Central memory CD4-positive, alpha-beta T cell (primary cell): ENCODE data around the gene HPS1.
A peak's percentile ranks its signal among the peaks of the same experiment; 100 is the strongest.

Experiments
- DNase-seq: peaks from one replicate; pipeline ENCODE4 v3.0.0; 2022

HPS1 gene

DNA sequence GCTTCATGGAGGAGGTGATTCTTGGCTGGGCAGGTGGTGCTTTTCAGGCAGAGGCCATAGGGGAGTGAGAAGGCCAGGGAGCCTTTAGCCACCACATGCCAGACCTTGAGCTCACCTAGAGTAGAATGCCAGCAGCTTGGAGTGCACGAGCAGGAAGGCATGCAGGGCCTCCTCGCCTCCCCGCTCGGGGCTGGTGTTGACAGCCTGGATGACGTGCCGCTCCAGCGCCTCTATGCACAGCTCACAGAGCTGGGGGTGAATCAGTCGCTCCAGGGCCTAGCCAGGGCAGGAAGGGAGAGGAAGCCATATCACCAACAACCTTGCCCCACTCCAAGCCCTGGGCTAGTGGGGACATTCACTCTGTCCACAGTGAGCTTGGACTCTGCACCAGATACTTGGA lies 15.7 kb downstream of the HPS1 start:
- no peak for DNase-seq

DNA sequence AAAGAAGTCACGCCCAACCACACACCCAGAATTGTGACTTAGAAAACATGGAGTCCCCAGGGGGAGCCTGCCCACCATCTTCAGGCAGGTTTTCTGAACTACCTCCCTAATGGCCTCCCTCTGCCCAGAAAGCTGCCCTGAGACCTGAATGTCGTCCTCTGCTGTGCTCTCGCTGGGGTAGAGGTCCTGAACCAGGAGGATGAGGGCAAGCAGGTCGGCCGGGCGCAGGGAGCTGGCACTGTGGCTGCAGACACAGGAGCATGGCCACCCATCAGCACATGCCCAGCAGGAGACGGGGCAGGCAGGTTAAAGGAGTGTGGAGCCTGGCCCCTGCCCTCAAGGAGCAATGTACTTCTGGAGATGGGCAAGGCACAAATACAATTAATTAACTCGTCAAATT lies 16.3 kb downstream of the HPS1 start:
- no peak for DNase-seq

DNA sequence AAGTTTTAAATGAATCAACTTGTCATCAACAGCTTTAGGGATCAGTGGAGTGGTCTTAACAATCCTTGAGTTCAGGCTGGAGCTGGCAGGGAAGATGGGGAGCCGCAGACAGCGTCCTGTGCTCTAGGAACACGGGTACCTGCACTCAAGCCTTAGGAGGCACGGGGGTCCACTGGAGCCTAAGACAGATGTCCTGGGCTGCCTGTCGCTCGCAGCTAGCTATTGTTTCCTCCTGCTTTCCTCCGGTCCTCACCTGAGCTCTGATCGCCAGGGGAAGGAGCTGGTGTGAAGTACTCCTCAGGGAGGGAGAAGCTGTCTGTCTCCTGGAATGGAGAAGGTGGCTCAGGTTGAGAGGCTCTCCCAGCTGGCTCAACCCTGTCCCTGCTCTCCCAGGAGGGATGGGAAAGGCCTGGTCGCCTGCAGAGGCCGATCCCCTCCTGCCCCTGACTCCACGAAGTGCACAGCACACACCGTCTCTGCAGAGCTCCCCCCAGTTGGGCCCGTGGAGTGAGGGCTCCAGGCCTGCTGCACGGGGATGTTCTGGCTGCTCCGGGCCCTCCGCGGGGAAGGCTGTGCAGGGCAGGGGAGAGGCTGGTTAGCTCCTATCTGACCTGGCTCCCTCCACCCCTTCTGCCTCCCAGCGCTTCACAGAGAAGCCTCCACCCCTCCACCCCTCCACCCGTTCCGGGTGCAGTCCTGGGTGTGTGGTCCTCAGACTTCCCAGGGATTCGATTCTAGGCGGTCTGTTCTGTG lies 17.2 kb downstream of the HPS1 start:
- DNase-seq: no peak

DNA sequence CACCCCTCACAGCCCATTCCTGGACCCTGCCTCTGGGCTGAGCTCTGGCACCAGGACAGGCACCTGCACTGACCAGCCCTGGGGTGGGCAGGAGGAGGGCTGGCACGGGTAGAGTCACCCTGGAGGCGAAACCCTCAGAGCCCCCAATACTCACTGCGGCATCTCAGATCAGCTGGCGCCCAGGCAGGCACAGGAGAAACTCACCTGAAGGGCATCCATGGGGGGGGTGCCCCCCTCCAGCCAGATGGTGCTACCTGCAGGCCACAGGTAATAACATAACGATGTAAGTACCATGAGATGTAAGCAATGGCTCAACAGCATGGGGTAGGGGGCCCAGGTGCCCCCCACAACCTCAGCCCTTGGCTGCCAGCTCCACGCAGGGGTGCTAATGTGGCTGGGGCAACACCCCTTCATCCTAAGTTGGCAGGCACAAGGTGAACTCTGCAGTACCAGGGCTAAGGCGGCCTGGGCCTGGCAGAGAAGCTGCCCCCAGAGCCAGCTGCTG lies 19.7 kb downstream of the HPS1 start:
- no peak for DNase-seq

DNA sequence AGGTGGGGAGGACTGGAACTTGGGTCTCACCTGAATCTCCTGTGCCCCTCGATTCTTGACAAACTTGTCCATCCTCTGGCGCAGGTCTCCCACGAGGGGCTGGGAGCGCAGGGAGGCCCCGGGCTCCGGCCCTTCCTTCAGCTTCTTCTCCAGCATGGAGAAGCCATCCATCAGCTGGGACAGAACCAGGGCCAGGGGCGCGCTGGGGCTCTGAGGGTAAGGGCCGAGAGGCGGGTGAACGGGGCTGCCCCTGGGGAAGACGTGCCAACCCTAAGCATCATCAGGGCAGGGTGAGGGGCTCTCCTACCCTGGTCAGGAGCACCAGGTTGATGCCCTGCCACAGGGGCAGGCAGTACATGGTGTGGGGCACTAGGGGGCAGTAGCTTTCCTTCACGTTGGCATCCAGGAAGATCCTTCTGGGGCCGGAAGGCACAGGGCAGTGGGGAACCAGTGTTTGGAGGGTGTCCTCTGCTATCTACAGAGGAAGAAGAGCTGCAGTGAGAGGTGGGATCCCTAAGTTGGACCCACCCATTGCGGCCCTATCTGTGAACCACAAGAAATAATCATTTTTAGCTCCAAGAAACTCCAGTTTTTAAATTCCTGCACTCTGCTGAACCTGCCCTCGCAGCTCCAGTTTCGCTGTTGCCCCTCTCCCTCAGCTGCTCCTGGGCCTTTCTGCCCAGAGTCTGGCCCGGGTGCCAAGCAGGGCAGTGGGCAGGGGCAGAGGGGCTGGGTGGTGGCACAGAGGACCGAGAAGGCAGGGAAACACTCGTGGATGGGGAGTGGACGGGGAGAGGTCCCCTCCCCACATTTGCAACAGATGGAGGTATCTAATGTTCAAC lies 21.0 kb downstream of the HPS1 start:
- peak; percentile 28 for DNase-seq

DNA sequence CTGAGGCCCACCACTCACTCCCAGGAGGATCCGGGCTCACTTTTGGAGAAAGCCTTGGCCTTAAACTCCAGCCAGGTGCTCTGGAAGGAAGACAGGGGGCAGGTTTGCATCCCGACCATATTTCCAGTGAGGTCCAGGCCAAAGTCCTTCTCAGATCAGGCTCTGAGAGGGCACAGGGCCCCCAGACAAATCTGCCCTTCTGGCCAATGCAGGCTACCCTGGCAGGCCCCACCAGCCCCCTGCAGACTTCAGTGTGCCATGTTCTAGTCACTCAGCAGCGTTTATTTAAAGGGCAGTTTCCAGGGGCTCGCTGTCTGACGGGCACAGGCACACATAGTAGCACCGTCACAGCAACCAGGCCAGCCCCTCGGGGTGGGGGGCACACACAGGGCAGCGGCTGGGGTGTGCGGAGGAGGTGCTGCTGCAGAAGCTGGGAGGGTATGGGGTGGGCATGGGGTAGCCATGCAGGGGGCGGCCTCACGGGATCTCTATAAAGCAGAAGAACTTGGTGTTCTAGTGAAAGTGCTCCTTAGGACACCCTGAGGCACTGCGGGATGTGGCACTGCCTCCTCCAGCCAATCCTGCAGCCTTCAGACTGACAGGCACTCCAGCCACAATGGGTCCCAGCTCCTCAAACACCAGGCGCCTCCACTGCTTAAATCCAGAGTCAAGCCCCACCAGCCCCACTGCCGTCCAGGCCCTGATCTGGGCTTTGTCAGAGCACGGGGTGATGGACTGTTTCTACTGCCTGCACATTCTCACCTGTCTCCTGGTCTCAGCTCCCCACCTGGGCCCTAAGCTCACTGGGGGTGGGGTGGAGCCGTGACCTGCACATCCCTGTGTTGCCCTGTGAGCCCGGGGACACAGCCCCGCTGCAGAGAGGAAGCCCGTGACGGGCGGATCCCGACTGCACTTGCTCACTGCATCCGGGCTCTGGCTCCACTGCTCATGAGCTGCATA lies 22.2 kb downstream of the HPS1 start:
- DNase-seq: no peak

DNA sequence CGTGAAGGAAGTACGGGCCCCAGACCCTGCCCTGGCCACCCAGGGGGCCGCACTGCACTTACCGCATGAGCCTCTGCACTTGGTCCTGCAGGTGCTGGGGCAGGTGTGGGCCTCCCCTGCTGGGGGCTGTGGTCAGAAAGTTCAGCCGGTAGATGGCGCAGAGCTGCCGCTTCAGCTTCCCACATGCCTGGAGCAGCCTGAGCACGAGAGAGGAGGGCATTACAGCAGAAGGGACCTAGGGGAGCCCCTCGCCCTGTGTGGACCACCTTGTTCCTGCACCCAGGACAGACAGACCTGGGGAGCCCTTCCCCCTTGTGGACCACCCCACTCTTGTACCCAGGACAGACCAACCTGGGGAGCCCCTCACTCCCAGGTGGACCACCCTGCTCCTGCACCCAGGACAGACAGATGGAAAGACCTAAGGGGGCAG lies 23.0 kb downstream of the HPS1 start:
- no peak for DNase-seq

DNA sequence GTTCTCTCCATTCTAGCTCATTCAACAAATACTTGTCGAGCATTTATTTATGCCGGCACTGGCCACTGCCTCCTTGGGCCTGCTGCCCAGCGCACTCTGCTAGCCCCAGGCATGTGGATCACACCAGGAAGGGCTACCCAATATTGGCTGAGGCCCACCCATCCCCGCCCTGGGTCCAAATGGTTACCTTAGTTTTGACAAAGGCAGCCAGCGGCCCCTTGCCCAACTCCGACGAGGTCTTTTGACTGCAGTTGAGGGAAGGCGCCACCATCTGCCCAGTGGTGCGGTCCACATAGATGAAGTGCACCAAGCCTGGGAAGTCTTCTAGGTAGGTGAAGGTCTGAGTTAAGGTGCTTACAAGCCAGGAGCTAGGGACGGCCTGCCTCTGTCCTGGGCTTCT lies 24.6 kb downstream of the HPS1 start:
- DNase-seq: no peak

DNA sequence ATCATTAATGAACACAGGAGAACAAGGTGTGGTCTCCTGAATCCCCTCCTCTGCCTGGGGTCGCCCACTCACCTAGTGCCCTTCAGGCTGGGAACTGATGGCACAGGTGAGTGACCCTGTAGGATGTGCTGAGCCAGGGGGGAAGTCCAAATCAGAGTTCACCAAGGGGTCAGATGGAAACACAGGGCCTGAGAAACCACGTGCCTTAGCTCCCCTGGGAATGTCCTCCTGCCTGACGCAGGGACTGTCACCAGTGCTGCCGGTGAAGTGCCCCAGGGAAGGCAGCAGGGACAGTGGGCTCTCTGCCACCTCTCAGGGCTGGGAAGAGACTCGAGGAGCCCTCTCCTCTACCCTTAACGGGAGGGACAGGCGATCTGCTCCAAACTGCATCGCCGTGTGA lies 25.9 kb downstream of the HPS1 start:
- no peak for DNase-seq

DNA sequence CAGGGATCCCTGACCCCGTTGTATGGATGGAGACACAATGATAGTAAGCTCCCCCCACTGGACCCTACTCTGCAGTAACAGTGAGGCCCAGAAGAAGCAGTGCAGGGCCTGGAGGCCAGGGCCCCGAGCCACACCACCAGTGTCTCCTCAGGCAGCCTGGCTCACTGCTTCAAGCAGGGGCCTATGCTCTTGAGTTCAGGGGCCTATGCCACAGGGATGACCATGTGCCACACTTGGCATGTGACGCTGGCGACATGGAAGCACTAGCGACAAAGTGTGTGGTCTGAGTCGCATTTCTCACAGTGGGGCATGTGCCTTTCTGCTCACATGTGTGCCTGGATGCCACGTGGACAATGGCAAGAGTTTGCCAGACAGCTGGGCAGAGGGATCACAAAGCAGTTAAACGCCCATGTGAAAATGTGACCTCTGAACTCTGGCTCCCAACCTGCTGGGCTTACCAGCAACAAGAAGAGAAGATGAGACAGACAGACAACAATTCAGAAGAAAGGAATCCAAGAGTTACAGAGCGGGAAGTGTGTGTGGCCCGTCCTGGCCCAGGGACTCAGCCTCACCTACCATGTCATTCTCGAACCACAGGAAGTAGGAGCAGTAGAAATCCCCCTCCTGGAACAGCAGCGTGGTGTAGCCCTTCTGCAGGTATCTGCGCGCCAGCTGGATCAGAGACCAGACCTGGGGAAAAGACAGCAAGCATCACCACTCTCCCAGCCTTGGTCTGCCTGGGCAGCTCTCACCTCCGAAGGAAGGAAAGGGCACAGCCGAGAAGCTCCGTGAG lies 27.1 kb downstream of the HPS1 start:
- DNase-seq: no peak

DNA sequence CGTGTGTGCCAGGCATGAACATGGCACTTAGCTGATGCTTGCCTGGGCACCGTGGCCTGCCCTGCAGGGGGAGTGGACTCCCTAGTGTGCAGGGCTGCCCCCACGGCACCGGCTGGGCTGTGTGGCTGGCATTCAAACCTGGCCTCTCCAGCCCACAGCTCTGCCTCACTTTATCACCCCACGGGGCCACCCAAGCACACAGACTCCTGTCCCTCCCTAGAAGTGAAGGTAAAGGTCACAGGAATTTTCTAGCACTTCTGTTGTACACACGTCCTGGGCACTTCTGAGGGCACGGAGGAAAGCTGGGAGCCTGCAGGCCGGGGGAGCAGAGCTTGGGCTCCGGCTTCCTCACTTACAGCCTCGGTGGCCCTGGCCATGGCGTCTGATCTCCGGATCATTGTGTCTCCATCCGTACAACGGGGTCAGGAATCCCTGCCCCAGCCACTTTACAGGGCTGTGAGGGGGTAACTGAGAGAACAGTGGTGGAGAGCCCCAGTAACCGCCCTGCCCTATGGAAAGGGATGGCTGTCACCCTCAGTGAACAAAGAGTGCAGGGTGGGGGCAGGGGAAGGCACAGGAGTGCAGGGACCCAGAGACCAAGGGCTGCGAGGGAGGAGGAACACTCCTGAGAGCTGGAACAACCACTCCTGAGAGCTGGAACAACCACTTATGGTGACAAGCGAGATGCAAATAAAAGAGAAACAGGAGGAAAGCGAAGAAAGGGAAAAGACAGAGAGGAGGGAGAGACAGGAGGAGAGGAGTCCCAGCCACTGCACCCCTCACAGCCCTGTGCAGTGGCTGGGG lies 27.9 kb downstream of the HPS1 start:
- no peak for DNase-seq

DNA sequence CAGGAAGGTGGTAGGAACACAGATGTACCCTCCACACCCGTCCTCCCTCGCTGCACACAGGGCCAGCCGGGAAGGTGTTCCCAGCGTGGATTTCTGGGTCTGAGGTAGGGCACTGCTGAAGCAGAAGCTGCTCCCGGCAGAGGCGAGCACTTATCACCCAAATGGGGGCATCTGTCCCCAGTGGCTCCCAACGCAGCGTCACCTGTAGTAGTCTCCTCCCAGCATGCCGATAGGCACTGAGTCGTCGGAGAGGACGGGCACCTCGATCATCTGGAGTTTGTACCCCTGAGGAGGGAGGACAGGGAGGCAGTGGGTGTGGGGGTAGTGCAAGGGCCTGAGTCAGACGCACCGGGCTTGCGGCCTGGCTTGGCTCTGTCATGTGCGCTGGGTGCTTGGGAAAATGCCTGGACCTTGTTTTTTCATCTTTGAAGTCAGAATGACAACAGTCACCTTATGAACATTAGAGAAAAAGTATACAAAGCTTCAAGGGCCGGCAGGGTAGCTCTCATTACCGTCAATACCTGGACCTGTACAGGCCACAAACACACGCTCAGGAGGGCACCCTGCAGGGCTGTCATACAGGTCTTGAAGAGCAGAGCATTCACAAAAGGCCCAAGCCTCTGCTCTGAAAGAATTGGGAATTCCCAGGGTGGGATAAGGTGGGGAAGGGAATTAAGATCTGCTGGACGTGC lies 28.6 kb downstream of the HPS1 start:
- DNase-seq: no peak

DNA sequence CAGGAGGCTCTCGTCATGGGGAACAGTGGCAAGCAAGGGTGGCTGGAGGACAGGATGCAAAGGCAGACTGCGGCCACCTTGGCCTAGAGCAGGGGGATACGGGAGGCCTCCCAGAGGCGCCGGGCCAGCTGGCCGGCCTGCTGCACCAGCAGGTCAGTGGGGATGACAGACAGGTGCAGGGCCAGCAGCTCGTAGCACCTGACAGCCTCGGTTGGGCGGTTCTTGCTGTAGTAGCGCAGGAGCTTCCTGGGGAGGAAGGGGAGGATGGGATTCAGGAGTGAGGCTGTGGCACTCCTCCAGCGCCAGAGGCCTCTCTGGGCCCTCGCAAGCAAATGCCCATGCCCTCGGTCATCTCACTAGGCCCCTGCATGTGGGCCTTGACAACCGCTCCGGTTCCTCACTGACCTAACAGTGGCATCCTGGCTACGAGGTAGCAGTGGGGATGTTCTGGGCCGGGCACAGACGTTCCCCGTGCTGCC lies 29.2 kb downstream of the HPS1 start:
- DNase-seq: no peak

DNA sequence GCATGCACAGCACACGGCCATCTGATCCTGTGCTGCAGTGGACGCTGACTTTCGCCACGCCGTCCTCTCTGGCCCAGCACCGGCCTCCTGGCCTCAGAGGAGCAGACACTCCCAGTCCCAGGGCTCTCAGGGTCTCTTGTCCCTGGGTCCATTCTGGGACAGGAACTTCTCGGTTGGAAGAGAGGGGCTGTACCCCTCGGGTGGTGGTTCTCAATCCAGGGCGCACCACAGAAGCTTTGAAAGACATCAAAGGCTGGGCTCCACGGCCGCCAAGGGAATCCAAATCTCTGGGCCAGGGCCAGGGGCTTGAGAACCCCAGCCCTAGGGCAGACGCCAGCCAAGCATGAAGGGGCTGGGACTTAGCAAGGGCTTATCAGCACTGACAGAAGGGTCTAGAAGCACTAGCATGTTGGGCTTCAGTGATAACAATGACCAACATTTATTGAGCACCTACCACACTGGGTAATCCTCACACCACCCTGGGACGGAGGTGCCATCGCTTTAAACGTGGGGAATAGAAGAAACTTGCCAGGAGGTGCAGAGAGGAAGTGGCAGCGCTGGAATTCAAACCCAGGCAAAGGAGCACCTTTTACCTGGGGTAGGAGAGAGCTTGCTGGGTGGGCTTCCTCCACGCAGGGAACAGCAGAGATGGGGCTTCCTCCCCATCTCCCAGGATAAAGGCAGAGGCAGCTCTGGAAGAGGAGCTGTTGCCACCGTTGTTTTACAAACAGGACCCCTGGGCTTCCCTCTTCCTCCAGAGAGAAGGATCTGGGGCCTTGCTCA lies 29.9 kb downstream of the HPS1 start:
- DNase-seq: no peak

DNA sequence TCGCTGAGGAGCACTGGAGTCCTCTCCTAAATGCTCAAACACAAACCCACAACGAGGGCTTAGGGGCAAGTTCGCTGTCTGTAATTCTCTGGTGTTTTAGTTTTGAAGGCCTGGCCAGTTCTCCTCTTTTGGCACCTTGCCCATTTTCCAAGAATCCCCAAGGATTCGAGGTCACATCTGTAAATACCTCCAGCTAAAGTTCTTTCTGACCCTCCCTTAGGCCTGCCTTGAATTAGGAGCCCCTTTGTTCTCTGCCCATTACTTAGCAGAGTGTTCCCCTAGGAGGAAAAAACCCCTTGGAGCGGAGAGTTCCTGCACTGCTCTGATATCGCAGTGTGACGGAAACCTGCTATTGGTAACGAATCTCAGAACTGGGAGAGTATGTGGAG lies 31.0 kb downstream of the HPS1 start:
- DNase-seq: no peak

DNA sequence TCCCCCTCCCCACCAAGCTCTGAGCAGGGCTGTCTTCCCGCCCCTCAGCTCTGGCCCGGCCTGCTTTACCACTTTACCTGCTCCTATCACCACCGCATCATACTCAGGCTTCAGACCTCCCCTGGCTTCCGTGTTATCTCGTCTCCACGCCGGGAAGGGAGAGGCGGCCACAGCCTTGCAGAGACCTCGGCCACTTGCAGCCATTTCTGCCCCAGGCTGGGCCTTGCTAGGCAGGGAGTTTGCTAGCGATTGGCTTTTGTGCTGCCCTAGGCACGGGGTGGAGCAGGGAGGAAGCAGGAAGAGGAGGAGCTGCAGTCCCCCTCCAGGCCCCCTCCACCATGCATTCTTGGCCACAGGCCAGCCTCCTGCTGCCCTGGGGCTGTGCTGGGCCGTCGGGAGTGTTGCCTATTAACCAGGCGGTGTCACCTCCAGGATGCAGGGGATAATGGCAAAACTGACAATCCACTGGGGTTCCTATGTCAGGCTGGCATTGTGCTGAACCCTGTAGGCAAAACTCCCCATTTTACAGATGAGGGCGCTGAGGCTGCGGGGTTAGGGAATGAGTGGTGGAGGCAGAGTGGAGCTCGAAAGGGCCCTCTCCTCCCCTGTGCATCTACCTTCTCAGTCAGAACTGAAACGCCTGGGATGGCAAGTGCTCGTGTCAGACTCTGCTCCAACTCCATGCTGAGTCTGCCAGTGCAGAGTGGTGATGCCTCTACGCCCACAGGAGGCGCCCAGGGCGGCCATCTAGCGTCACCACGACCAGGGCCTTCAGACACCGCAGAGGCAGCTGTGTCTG lies 31.6 kb downstream of the HPS1 start, which contains the start of gene PYROXD2:
TSS of gene PYROXD2 (minus strand) at position 251 of the 799 bp plus-strand sequence. CDS start at position 204, 47 bp downstream.
- DNase-seq: peak; percentile 40

DNA sequence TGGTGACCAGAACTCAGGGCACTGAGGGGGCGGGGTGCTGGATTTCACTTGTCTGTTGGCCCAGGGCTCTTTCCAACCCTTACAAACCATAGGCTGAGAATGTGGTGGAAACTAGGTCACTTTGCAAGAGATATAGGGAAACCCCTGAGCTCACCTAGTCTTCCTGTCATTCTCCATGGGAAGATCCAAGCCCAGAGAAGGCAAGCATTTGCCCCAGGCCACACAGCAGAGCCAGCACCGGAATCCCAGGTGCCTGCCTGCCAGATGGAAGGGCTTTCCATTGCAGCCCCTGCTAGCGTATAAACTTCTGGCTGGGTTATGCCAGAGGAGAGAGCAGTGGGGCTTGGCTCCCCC lies 32.2 kb downstream of the HPS1 start:
- no peak for DNase-seq

DNA sequence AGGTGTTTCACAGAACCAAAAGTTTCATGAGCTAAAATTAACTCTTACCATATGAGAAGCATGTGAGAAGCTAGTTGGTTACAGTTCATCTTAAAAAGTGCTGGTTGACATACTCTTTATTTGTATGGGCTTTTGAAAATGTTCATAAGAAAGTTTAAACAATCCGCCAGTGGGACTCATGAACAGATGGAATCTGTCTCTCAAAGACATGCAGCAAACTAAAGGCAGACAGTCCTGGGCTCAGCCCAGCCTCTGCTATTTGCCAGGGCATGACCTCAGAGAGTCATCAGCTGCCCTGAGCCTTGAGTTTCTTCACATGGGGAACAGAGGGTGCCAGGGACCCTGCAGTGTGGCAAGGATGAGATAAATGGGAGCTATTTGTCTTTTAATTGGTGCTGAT lies 35.0 kb downstream of the HPS1 start:
- no peak for DNase-seq

DNA sequence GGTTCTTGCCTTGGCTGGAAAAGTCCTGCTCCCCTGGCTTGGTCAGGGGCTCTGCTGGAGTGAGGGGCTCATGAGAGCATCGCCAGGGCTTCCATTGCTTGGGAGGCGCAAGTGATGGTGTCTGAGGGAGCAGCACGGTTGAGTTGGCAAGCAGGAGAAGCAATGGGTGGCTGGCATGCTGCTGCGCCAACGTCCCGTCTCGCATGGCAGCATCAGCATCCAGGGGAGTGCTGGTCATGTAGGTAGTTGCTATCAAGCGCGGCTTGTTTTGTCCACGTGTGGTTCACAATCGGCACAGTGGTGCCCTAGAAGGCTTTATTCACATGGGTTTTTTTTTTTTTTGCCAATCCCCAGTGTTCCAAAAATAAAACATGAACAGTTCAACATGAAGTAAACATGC lies 35.6 kb downstream of the HPS1 start:
- DNase-seq: no peak
